SU-DHL-6 (cell line): ENCODE measurements around the gene VAV3.
"Not testable (repeated sequence)": the region's sequence is repeated elsewhere in the genome, so short reads cannot be mapped to it uniquely, and the experiment has no call there.

ENCODE experiments used
- H2AFZ ChIP-seq: fragments of 200-600 bp; sonication (generic); 2 replicates; pipeline ENCODE4 v1.6.1; 2014; ENCODE audit warnings: low read depth, mild to moderate bottlenecking, moderate library complexity, mixed read lengths, antibody characterized with exemption, low read length; ENCODE audit not compliant: severe bottlenecking
- H3F3A ChIP-seq: fragments of 200-600 bp; shearing (Covaris generic); 2 replicates; pipeline ENCODE4 v1.6.0; 2016; ENCODE audit warnings: antibody characterized with exemption, mild to moderate bottlenecking; ENCODE audit not compliant: insufficient read depth
- H3K27ac ChIP-seq: fragments of 200-600 bp; sonication (generic); 2 replicates; pipeline ENCODE4 v1.5.1; 2016; ENCODE audit warnings: low read depth, mild to moderate bottlenecking, low read length, moderate library complexity, mixed read lengths
- H3K27me3 ChIP-seq: fragments of 200-600 bp; sonication (generic), shearing (Covaris generic); 2 replicates; pipeline ENCODE4 v1.6.0; 2014; ENCODE audit warnings: mild to moderate bottlenecking, low read length
- H3K36me3 ChIP-seq: fragments of 200-600 bp; sonication (generic); 2 replicates; pipeline ENCODE4 v1.6.1; 2014; ENCODE audit warnings: mild to moderate bottlenecking, low read length, mixed read lengths
- H3K4me2 ChIP-seq: fragments of 300-600, 200-600 bp; shearing (Covaris generic), sonication (generic); 2 replicates; pipeline ENCODE4 v1.6.0; 2014; ENCODE audit warnings: low read length, low read depth, mild to moderate bottlenecking; ENCODE audit not compliant: poor library complexity, severe bottlenecking
- H3K4me3 ChIP-seq: fragments of 200-600 bp; sonication (generic); 2 replicates; pipeline ENCODE4 v1.5.1; 2014; ENCODE audit warnings: antibody characterized with exemption, low read length, mild to moderate bottlenecking, mixed read lengths; ENCODE audit not compliant: insufficient read depth, poor library complexity, severe bottlenecking
- H3K79me2 ChIP-seq: fragments of 200-600 bp; sonication (generic); 2 replicates; pipeline ENCODE4 v1.6.1; 2014; ENCODE audit warnings: mild to moderate bottlenecking, low read length, moderate library complexity; ENCODE audit not compliant: insufficient read depth
- H3K9ac ChIP-seq: fragments of 200-600 bp; sonication (generic); 2 replicates; pipeline ENCODE4 v1.7.0; 2014; ENCODE audit warnings: mild to moderate bottlenecking, low read length
- H3K9me2 ChIP-seq: fragments of 200-600 bp; sonication (generic); replicated peaks from 2 replicates; pipeline ENCODE4 v1.6.1; 2014; ENCODE audit warnings: low read length; ENCODE audit not compliant: insufficient read depth
- H3K9me3 ChIP-seq: fragments of 200-600 bp; sonication (generic); 2 replicates; pipeline ENCODE4 v1.6.1; 2014; ENCODE audit warnings: low read length, mixed read lengths; ENCODE audit not compliant: insufficient read depth
- H4K20me1 ChIP-seq: fragments of 200-600 bp; sonication (generic); 2 replicates; pipeline ENCODE4 v1.6.1; 2014; ENCODE audit warnings: low read depth, mild to moderate bottlenecking, antibody characterized with exemption, low read length, moderate library complexity, mixed read lengths
- EZH2phosphoT487 ChIP-seq: fragments of 200-600 bp; sonication (generic), shearing (Covaris generic); conservative IDR thresholded peaks from 2 replicates; pipeline ENCODE4 v1.6.1; 2018; ENCODE audit warnings: mild to moderate bottlenecking, antibody characterized with exemption, low read length, moderate library complexity, mixed read lengths
- TF ChIP-seq, protein P1 (sequence below): fragments of 200-600 bp; sonication (generic); IDR thresholded peaks from one replicate; pipeline ENCODE4 v1.5.1; 2017; ENCODE audit warnings: antibody characterized with exemption, mild to moderate bottlenecking, low read length, moderate library complexity; ENCODE audit not compliant: insufficient read depth, poor library complexity, severe bottlenecking

The VAV3 gene

DNA sequence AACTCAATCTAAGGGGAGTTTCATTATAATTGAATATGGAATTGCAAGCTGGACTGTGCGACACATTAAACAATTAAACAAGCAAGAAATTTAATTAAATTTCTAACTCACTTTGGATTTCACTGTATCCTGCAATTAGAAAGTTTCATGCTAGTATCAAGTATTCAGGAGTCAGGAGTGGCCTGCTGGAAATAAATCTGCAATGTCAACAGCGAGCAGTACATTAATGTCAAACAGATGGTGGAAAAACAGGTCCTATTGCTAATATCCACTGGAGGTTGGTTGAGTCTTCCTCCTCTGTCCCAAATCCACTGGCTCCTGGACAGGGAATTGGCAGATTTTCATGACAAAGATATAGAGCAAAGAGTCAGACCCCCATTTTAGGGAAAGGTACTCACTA lies 237.1 kb downstream of the VAV3 start:
- Histone ChIP-seq H4K20me1 (no peaks in the 10 kb centered on the region), H3K9me3 (no peaks in the 10 kb centered on the region), H3K4me3 (no peak overlapping the region), H3K27me3 (no peaks in the 10 kb centered on the region), H3K9me2 (no peaks in the 10 kb centered on the region), H3K27ac (no peak overlapping the region), H3K9ac (no peak overlapping the region), H2AFZ (no peak overlapping the region), H3K36me3 (no peaks in the 10 kb centered on the region), H3K79me2 (no peaks in the 10 kb centered on the region), H3K4me2 (no peak overlapping the region), H3F3A (no peaks in the 10 kb centered on the region)
- TF ChIP-seq, protein P1, sequence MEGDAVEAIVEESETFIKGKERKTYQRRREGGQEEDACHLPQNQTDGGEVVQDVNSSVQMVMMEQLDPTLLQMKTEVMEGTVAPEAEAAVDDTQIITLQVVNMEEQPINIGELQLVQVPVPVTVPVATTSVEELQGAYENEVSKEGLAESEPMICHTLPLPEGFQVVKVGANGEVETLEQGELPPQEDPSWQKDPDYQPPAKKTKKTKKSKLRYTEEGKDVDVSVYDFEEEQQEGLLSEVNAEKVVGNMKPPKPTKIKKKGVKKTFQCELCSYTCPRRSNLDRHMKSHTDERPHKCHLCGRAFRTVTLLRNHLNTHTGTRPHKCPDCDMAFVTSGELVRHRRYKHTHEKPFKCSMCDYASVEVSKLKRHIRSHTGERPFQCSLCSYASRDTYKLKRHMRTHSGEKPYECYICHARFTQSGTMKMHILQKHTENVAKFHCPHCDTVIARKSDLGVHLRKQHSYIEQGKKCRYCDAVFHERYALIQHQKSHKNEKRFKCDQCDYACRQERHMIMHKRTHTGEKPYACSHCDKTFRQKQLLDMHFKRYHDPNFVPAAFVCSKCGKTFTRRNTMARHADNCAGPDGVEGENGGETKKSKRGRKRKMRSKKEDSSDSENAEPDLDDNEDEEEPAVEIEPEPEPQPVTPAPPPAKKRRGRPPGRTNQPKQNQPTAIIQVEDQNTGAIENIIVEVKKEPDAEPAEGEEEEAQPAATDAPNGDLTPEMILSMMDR = no peak
- TF ChIP-seq EZH2phosphoT487 = no peak

DNA sequence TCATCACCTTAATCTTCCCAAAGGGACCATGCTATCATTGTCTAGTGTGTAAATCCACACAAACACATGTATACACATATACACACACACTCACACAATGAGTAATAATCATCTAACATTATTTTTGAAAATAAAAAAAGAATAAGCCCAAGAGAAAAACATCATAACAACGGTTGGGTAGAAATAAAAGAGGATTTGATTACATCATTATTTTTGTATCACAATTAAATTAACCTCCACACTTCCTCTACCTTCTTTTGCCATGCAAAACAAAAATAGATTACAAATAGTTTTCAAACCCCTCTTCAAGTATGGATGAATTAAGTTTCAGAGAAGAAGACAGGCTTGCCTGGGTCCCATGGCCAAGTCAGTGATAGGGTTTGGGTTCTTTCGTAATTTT lies 238.1 kb downstream of the VAV3 start:
- Histone ChIP-seq H2AFZ (no peak overlapping the region), H3K9ac (no peak overlapping the region), H3K9me2 (no peaks in the 10 kb centered on the region), H3K27ac (no peak overlapping the region), H3F3A (no peaks in the 10 kb centered on the region), H3K4me3 (no peak overlapping the region), H4K20me1 (no peaks in the 10 kb centered on the region), H3K9me3 (no peaks in the 10 kb centered on the region), H3K27me3 (no peaks in the 10 kb centered on the region), H3K36me3 (no peaks in the 10 kb centered on the region), H3K4me2 (no peak overlapping the region), H3K79me2 (no peaks in the 10 kb centered on the region)
- no peak for TF ChIP-seq EZH2phosphoT487
- TF ChIP-seq, protein P1 = no peak

DNA sequence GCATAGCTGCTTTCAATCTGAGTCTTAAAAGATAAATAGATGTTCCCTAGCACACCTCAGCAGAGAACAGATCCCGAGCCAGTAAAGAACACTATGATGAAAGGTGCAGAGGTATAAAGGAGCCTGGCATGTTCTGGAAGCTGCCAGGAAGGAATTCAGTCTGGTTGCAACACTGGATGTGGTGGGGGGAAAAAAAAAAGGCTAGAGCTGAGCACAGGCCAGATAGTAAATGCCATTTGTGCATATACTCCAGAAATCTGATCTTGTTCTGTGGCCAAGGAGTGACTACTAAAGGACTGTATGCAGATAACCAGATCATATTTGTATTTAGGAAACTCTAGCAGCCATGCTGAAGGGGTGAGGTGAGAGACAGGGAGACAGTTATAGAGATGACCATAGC lies 240.3 kb downstream of the VAV3 start:
- Histone ChIP-seq H3K4me2 (no peak overlapping the region), H4K20me1 (no peaks in the 10 kb centered on the region), H3K9me2 (no peaks in the 10 kb centered on the region), H2AFZ (no peak overlapping the region), H3K79me2 (no peaks in the 10 kb centered on the region), H3K9ac (no peak overlapping the region), H3F3A (no peaks in the 10 kb centered on the region), H3K36me3 (no peaks in the 10 kb centered on the region), H3K27ac (no peak overlapping the region), H3K4me3 (no peak overlapping the region), H3K9me3 (no peaks in the 10 kb centered on the region), H3K27me3 (no peaks in the 10 kb centered on the region)
- TF ChIP-seq, protein P1 = no peak
- TF ChIP-seq EZH2phosphoT487 = no peak

DNA sequence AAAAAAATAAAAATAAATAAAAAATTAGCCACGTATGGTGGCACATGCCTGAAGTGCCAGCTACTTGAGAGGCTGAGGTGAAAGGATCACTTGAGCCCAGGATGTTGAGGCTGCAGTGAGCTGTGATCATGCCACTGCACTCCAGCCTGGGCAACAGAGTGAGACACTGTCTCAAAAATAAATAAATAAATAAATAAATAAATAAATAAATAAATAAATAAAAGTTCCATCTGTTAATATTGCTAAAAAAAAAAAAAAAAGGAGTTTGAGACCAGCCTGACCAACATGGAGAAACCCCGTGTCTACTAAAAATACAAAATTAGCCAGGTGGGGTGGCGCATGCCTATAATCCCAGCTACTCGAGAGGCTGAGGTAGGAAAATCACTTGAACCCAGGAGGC lies 244.8 kb downstream of the VAV3 start:
- H3K79me2 ChIP-seq, H3F3A ChIP-seq, H3K9me2 ChIP-seq, H3K9me3 ChIP-seq, H3K36me3 ChIP-seq, H2AFZ ChIP-seq, H3K4me3 ChIP-seq, H3K27ac ChIP-seq, H3K9ac ChIP-seq, H4K20me1 ChIP-seq, H3K27me3 ChIP-seq, H3K4me2 ChIP-seq: not testable (repeated sequence)
